HEK293T (cell line): ENCODE data around the gene GATAD2A.
A peak's percentile ranks its signal among the peaks of the same experiment; 100 is the strongest.

Experiments
- CTCF ChIA-PET: fragments of 350-600 bp; formaldehyde crosslinking; extraction: SDS; loops from one replicate; lab custom pipeline; 2021; ENCODE audit warnings: antibody characterized with exemption, inconsistent platforms; lab: Yijun Ruan, JAX
- POLR2A ChIA-PET: fragments of 350-600 bp; formaldehyde crosslinking; extraction: SDS; loops from one replicate; lab custom pipeline; 2020; ENCODE audit warnings: antibody characterized with exemption, inconsistent platforms; lab: Yijun Ruan, JAX
- DNase-seq: peaks from one replicate; pipeline ENCODE4 v3.0.0; 2012; ENCODE audit warnings: mixed read lengths; ENCODE audit errors: extremely low spot score
- ARNT ChIP-seq: fragments of 450-650 bp; IDR thresholded peaks from 2 replicates; pipeline ENCODE4 v1.6.1; 2017; ENCODE audit warnings: mild to moderate bottlenecking
- BHLHE40 ChIP-seq: fragments of 450-650 bp; IDR thresholded peaks from 2 replicates; pipeline ENCODE4 v1.6.1; 2016; ENCODE audit warnings: mild to moderate bottlenecking, moderate library complexity, borderline replicate concordance
- CTBP1 ChIP-seq: fragments of 450-650 bp; IDR thresholded peaks from 2 replicates; pipeline ENCODE4 v1.6.1; 2016; ENCODE audit warnings: borderline replicate concordance
- ELF4 ChIP-seq: fragments of 450-650 bp; IDR thresholded peaks from 2 replicates; pipeline ENCODE4 v1.6.1; 2017; ENCODE audit warnings: antibody characterized with exemption
- FOXA1 ChIP-seq: fragments of 450-650 bp; IDR thresholded peaks from 2 replicates; pipeline ENCODE4 v1.6.1; 2016; ENCODE audit warnings: mild to moderate bottlenecking
- FOXK2 ChIP-seq: fragments of 450-650 bp; IDR thresholded peaks from 2 replicates; pipeline ENCODE4 v1.6.1; 2016; ENCODE audit warnings: mild to moderate bottlenecking
- FOXM1 ChIP-seq: fragments of 450-650 bp; IDR thresholded peaks from 2 replicates; pipeline ENCODE4 v1.6.1; 2017; ENCODE audit warnings: mild to moderate bottlenecking, borderline replicate concordance
- HDGF ChIP-seq: fragments of 450-650 bp; IDR thresholded peaks from 2 replicates; pipeline ENCODE4 v1.6.1; 2017; ENCODE audit warnings: antibody characterized with exemption, borderline replicate concordance
- L3MBTL2 ChIP-seq: fragments of 450-650 bp; conservative IDR thresholded peaks from 2 replicates; pipeline ENCODE4 v1.6.1; 2016; ENCODE audit warnings: mild to moderate bottlenecking
- LEF1 ChIP-seq: fragments of 450-650 bp; IDR thresholded peaks from 2 replicates; pipeline ENCODE4 v1.6.1; 2017; ENCODE audit warnings: mild to moderate bottlenecking, borderline replicate concordance
- NFRKB ChIP-seq: fragments of 450-650 bp; IDR thresholded peaks from 2 replicates; pipeline ENCODE4 v1.6.1; 2016; ENCODE audit warnings: mild to moderate bottlenecking, moderate library complexity
- PKNOX1 ChIP-seq: fragments of 450-650 bp; IDR thresholded peaks from 2 replicates; pipeline ENCODE4 v1.6.1; 2016
- SP1 ChIP-seq: fragments of 450-650 bp; IDR thresholded peaks from 2 replicates; pipeline ENCODE4 v1.6.1; 2017
- SUZ12 ChIP-seq: fragments of 450-650 bp; IDR thresholded peaks from 2 replicates; pipeline ENCODE4 v1.6.1; 2016; ENCODE audit warnings: mild to moderate bottlenecking
- TARDBP ChIP-seq: fragments of 450-650 bp; IDR thresholded peaks from 2 replicates; pipeline ENCODE4 v1.6.1; 2016
- ZNF384 ChIP-seq: fragments of 450-650 bp; IDR thresholded peaks from 2 replicates; pipeline ENCODE4 v1.6.1; 2016

GATAD2A gene

GRCh38 chr19:19549804-19550464 is 144.5 kb downstream of the GATAD2A start:
- no peak for TF ChIP-seq NFRKB
- no peak for TF ChIP-seq FOXK2
- no peak for TF ChIP-seq PKNOX1
- no peak for TF ChIP-seq ELF4
- no peak for TF ChIP-seq LEF1
- no peak for TF ChIP-seq CTBP1
- no peak for TF ChIP-seq ARNT
- TF ChIP-seq FOXA1 = no peak
- TF ChIP-seq SP1 = no peak
- TF ChIP-seq BHLHE40 = no peak
- TF ChIP-seq TARDBP = no peak
- DNase-seq = no peak
- ChIA-PET CTCF (interaction anchor here (0.9 to 5.1 kb wide), 2 partner anchors 15 to 18 kb away, joined by 3 to 40 read pairs; no protein-coding TSS in a partner anchor), POLR2A (no interaction called here)

GRCh38 chr19:19550485-19550929 is 145.0 kb downstream of the GATAD2A start:
- ChIA-PET POLR2A (no interaction called here), CTCF (interaction anchor here (0.9 to 5.1 kb wide), 2 partner anchors 15 to 18 kb away, joined by 3 to 40 read pairs; no protein-coding TSS in a partner anchor)
- no peak for TF ChIP-seq ZNF384
- TF ChIP-seq ARNT = no peak
- no peak for TF ChIP-seq PKNOX1
- TF ChIP-seq LEF1 = no peak
- TF ChIP-seq SP1 = no peak
- TF ChIP-seq L3MBTL2 = no peak
- TF ChIP-seq BHLHE40 = no peak
- TF ChIP-seq ELF4 = no peak
- no peak for TF ChIP-seq HDGF
- TF ChIP-seq NFRKB = no peak
- TF ChIP-seq FOXK2 = no peak
- no peak for TF ChIP-seq TARDBP
- no peak for TF ChIP-seq FOXM1
- TF ChIP-seq FOXA1 = no peak
- TF ChIP-seq SUZ12 = no peak
- TF ChIP-seq CTBP1 = no peak
- no peak for DNase-seq

- POLR2A ChIA-PET = no interaction called here
- no peak for TF ChIP-seq L3MBTL2
- no peak for TF ChIP-seq TARDBP
- TF ChIP-seq ZNF384 = no peak
- TF ChIP-seq FOXM1 = no peak
- no peak for TF ChIP-seq NFRKB
- TF ChIP-seq ARNT = no peak
- no peak for TF ChIP-seq HDGF
- TF ChIP-seq CTBP1 = no peak
- no peak for TF ChIP-seq BHLHE40
- TF ChIP-seq SP1 = no peak
- no peak for TF ChIP-seq ELF4
- TF ChIP-seq FOXA1 = no peak
- no peak for TF ChIP-seq FOXK2
- TF ChIP-seq PKNOX1 = no peak
- no peak for TF ChIP-seq SUZ12
- TF ChIP-seq LEF1 = no peak
- DNase-seq = no peak
- CTCF ChIA-PET = interaction anchor here (0.9 to 5.1 kb wide), 3 partner anchors 16 to 21 kb away, joined by 3 to 40 read pairs (median 3); no protein-coding TSS in a partner anchor
Observed at GRCh38 chr19:19550972-19551852, 145.7 kb downstream of the GATAD2A start.

GRCh38 chr19:19551853-19552192 is 146.3 kb downstream of the GATAD2A start:
- no peak for TF ChIP-seq HDGF
- TF ChIP-seq ZNF384 = no peak
- no peak for TF ChIP-seq FOXK2
- ChIA-PET POLR2A (no interaction called here), CTCF (interaction anchor here (1.6 to 5.1 kb wide), 2 partner anchors 20 to 21 kb away, joined by 3 to 40 read pairs; no protein-coding TSS in a partner anchor)
- DNase-seq = no peak

GRCh38 chr19:19552798-19553197 is 147.3 kb downstream of the GATAD2A start:
- DNase-seq = peak; percentile 76
- ChIA-PET CTCF (interaction anchor here (0.7 to 5.1 kb wide), 4 partner anchors 8 to 91 kb away, joined by 3 to 40 read pairs (median 4); partner anchors contain the start of gene GMIP), POLR2A (no interaction called here)
- TF ChIP-seq FOXA1 = no peak
- TF ChIP-seq BHLHE40 = no peak
- TF ChIP-seq FOXK2 = no peak
- no peak for TF ChIP-seq FOXM1
- TF ChIP-seq LEF1 = no peak
- TF ChIP-seq NFRKB = no peak
- no peak for TF ChIP-seq SUZ12
- TF ChIP-seq ELF4 = no peak
- TF ChIP-seq HDGF = no peak
- no peak for TF ChIP-seq SP1
